K562 (cell line): ENCODE measurements around the gene ETV4. TPM values are rescaled to one million over a fixed set of nuclear protein-coding genes. Genes with fewer than 3 reads are reported as not detected.

Experiments used
- CCAR2 ChIP-seq: fragments of 200-400 bp; formaldehyde crosslinking; IDR thresholded peaks from 2 replicates; pipeline ENCODE4 v1.6.1; 2017; ENCODE audit warnings: mild to moderate bottlenecking, low read depth, low read length
- GTF2F1 ChIP-seq: IDR thresholded peaks from 2 replicates; pipeline ENCODE4 v1.6.1; 2011; ENCODE audit warnings: low read depth, low read length, improper control_type of control experiment
- HMG20B ChIP-seq: fragments of 250-450 bp; sonication (Bioruptor Pico); IDR thresholded peaks from 2 replicates; pipeline ENCODE4 v1.5.0; 2021; ENCODE audit warnings: mild to moderate bottlenecking
- KDM1A ChIP-seq, 2 experiments: fragments of 450-650 bp; IDR thresholded peaks; 2 replicates each; pipeline ENCODE4 v1.6.1; 2016; ENCODE audit warnings: mild to moderate bottlenecking in 2 of 2
- MTA3 ChIP-seq: fragments of 450-650 bp; formaldehyde crosslinking; IDR thresholded peaks from 2 replicates; pipeline ENCODE4 v1.6.1; 2017; ENCODE audit warnings: mild to moderate bottlenecking, borderline replicate concordance
- MXI1 ChIP-seq: IDR thresholded peaks from 2 replicates; pipeline ENCODE4 v1.6.1; 2011; ENCODE audit warnings: low read depth, mild to moderate bottlenecking, improper control_type of control experiment, low read length
- POLR3G ChIP-seq: IDR thresholded peaks from 2 replicates; pipeline ENCODE4 v1.6.1; 2011; ENCODE audit not compliant: insufficient read length, insufficient replicate concordance; ENCODE audit errors: extremely low read depth
- PPARD ChIP-seq: fragments of 250-450 bp; sonication (Bioruptor Pico); IDR thresholded peaks from 2 replicates; pipeline ENCODE4 v1.8.0; 2022; ENCODE audit warnings: inconsistent platforms, mild to moderate bottlenecking, moderate library complexity
- SP2 ChIP-seq: IDR thresholded peaks from 2 replicates; pipeline ENCODE4 v1.6.1; 2011; ENCODE audit warnings: mild to moderate bottlenecking, low read depth, low read length, moderate library complexity; ENCODE audit not compliant: poor library complexity, severe bottlenecking; ENCODE audit errors: extremely low read depth
- TAL1 ChIP-seq: fragments of 450-650 bp; IDR thresholded peaks from 2 replicates; pipeline ENCODE4 v1.6.1; 2016; ENCODE audit warnings: mild to moderate bottlenecking
- ZNF239 ChIP-seq: fragments of 250-450 bp; sonication (Bioruptor Pico); IDR thresholded peaks from 2 replicates; pipeline ENCODE4 v1.4.0; 2020; ENCODE audit warnings: mild to moderate bottlenecking
- ZNF780A ChIP-seq: fragments of 250-450 bp; sonication (Bioruptor Pico); IDR thresholded peaks from 2 replicates; pipeline ENCODE4 v1.5.0; 2021; ENCODE audit warnings: mild to moderate bottlenecking
- polyA plus RNA-seq, 8 experiments: library from polyadenylated mRNA; depleted of rRNA in 4 of 8; stranded (reverse) in 5 of 8; unstranded in 3 of 8; fragments of >200 nt; fragmentation: Nextera tagmentation in 2 of 8; fragmentation: Illumina TruSeq in 1 of 8; extraction: Ambion mirVana in 2 of 8; extraction: Trizol in 1 of 8; gene quantifications; 2 replicates each; pipeline versions ENCODE4 v1.2.1 to v1.2.3, GENCODE V29; 2011 to 2014; ENCODE audit warnings: inconsistent platforms in 1 of 8, missing spikeins in 1 of 8
- total RNA-seq, 7 experiments: library from RNA; depleted of rRNA in 6 of 7; stranded (reverse); fragments of >200 nt in 6 of 7; fragmentation: Illumina TruSeq in 2 of 7; extraction: Trizol in 2 of 7; gene quantifications; 2 replicates each; pipeline versions ENCODE4 v1.2.1 to v1.2.3, GENCODE V29; 2011 to 2021; ENCODE audit warnings: low replicate concordance in 1 of 7
- TF ChIP-seq, protein P1 (sequence below): fragments of 450-650 bp; IDR thresholded peaks from 2 replicates; pipeline ENCODE4 v1.6.1; 2016; ENCODE audit warnings: antibody characterized with exemption
- TF ChIP-seq, protein P2 (sequence below): fragments of 250-450 bp; sonication (Bioruptor Pico); IDR thresholded peaks from 2 replicates; pipeline ENCODE4 v1.9.0; 2021; ENCODE audit warnings: mild to moderate bottlenecking, inconsistent platforms
- TF ChIP-seq, protein P3 (sequence below): fragments of 200-600 bp; sonication (generic); IDR thresholded peaks from one replicate; pipeline ENCODE4 v1.6.1; 2012; ENCODE audit warnings: mild to moderate bottlenecking, low read depth, low read length, inconsistent platforms

Gene ETV4
- total and polyA plus RNA-seq, 9 of the 15 experiments (the other 6 are each of a cell fraction or from before 2014, with no cell fraction given) = 5.5 to 66.3 (median 28.2) TPM

DNA sequence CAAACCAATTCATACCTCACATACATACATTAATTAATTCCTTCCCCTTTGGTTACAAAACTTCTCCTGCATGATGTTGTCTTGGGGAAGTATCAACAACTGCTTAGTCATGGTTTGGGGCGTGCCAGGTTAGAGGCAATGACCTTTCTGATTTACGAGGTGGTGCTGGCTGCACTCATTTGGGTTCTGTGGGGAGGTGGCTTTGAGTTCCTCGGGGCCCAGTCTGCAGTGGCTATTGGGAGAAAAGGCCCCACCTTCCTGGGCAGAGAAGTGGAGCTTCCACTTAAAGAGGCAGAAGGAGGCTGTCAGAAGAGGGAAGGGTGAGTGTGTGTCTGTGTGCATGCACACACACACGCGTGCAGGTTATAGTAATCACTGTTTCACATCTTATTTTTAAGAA, 10.2 kb upstream of the ETV4 start (continued):
- TF ChIP-seq, protein P1, sequence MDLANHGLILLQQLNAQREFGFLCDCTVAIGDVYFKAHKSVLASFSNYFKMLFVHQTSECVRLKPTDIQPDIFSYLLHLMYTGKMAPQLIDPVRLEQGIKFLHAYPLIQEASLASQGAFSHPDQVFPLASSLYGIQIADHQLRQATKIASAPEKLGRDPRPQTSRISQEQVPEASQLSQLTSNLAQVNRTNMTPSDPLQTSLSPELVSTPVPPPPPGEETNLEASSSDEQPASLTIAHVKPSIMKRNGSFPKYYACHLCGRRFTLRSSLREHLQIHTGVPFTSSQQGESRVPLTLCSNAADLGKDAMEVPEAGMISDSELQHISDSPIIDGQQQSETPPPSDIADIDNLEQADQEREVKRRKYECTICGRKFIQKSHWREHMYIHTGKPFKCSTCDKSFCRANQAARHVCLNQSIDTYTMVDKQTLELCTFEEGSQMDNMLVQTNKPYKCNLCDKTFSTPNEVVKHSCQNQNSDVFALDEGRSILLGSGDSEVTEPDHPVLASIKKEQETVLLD = no peak
- TF ChIP-seq PPARD (CRISPR knock-in tag) (no peak), TAL1 (no peak), ZNF780A (CRISPR knock-in tag) (no peak), KDM1A (IDR thresholded peaks at IDR 0.05) (peak; percentile 52 to 57; a peak in 2 of 4 replicates), SP2 (no peak), MXI1 (no peak), POLR3G (no peak), CCAR2 (no peak), MTA3 (peak; percentile 65), ZNF239 (CRISPR knock-in tag) (no peak), GTF2F1 (no peak), HMG20B (CRISPR knock-in tag) (no peak)
- TF ChIP-seq, protein P2, sequence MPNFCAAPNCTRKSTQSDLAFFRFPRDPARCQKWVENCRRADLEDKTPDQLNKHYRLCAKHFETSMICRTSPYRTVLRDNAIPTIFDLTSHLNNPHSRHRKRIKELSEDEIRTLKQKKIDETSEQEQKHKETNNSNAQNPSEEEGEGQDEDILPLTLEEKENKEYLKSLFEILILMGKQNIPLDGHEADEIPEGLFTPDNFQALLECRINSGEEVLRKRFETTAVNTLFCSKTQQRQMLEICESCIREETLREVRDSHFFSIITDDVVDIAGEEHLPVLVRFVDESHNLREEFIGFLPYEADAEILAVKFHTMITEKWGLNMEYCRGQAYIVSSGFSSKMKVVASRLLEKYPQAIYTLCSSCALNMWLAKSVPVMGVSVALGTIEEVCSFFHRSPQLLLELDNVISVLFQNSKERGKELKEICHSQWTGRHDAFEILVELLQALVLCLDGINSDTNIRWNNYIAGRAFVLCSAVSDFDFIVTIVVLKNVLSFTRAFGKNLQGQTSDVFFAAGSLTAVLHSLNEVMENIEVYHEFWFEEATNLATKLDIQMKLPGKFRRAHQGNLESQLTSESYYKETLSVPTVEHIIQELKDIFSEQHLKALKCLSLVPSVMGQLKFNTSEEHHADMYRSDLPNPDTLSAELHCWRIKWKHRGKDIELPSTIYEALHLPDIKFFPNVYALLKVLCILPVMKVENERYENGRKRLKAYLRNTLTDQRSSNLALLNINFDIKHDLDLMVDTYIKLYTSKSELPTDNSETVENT = no peak
- TF ChIP-seq, protein P3, sequence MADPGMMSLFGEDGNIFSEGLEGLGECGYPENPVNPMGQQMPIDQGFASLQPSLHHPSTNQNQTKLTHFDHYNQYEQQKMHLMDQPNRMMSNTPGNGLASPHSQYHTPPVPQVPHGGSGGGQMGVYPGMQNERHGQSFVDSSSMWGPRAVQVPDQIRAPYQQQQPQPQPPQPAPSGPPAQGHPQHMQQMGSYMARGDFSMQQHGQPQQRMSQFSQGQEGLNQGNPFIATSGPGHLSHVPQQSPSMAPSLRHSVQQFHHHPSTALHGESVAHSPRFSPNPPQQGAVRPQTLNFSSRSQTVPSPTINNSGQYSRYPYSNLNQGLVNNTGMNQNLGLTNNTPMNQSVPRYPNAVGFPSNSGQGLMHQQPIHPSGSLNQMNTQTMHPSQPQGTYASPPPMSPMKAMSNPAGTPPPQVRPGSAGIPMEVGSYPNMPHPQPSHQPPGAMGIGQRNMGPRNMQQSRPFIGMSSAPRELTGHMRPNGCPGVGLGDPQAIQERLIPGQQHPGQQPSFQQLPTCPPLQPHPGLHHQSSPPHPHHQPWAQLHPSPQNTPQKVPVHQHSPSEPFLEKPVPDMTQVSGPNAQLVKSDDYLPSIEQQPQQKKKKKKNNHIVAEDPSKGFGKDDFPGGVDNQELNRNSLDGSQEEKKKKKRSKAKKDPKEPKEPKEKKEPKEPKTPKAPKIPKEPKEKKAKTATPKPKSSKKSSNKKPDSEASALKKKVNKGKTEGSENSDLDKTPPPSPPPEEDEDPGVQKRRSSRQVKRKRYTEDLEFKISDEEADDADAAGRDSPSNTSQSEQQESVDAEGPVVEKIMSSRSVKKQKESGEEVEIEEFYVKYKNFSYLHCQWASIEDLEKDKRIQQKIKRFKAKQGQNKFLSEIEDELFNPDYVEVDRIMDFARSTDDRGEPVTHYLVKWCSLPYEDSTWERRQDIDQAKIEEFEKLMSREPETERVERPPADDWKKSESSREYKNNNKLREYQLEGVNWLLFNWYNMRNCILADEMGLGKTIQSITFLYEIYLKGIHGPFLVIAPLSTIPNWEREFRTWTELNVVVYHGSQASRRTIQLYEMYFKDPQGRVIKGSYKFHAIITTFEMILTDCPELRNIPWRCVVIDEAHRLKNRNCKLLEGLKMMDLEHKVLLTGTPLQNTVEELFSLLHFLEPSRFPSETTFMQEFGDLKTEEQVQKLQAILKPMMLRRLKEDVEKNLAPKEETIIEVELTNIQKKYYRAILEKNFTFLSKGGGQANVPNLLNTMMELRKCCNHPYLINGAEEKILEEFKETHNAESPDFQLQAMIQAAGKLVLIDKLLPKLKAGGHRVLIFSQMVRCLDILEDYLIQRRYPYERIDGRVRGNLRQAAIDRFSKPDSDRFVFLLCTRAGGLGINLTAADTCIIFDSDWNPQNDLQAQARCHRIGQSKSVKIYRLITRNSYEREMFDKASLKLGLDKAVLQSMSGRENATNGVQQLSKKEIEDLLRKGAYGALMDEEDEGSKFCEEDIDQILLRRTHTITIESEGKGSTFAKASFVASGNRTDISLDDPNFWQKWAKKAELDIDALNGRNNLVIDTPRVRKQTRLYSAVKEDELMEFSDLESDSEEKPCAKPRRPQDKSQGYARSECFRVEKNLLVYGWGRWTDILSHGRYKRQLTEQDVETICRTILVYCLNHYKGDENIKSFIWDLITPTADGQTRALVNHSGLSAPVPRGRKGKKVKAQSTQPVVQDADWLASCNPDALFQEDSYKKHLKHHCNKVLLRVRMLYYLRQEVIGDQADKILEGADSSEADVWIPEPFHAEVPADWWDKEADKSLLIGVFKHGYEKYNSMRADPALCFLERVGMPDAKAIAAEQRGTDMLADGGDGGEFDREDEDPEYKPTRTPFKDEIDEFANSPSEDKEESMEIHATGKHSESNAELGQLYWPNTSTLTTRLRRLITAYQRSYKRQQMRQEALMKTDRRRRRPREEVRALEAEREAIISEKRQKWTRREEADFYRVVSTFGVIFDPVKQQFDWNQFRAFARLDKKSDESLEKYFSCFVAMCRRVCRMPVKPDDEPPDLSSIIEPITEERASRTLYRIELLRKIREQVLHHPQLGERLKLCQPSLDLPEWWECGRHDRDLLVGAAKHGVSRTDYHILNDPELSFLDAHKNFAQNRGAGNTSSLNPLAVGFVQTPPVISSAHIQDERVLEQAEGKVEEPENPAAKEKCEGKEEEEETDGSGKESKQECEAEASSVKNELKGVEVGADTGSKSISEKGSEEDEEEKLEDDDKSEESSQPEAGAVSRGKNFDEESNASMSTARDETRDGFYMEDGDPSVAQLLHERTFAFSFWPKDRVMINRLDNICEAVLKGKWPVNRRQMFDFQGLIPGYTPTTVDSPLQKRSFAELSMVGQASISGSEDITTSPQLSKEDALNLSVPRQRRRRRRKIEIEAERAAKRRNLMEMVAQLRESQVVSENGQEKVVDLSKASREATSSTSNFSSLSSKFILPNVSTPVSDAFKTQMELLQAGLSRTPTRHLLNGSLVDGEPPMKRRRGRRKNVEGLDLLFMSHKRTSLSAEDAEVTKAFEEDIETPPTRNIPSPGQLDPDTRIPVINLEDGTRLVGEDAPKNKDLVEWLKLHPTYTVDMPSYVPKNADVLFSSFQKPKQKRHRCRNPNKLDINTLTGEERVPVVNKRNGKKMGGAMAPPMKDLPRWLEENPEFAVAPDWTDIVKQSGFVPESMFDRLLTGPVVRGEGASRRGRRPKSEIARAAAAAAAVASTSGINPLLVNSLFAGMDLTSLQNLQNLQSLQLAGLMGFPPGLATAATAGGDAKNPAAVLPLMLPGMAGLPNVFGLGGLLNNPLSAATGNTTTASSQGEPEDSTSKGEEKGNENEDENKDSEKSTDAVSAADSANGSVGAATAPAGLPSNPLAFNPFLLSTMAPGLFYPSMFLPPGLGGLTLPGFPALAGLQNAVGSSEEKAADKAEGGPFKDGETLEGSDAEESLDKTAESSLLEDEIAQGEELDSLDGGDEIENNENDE = no peak
